Spinal cord (tissue), 10 donors: ENCODE data around the gene INHBA. TPM values are rescaled to one million over a fixed set of nuclear protein-coding genes. Genes with fewer than 3 reads are reported as not detected.

Experiments used
- DNase-seq, 6 donors: peaks; one replicate each; pipeline versions ENCODE4 v3.0.0 to v3.0.0-alpha.2; 2013 to 2015; ENCODE audit warnings: low spot score in 6 of 6, low read depth in 4 of 6
- H3K27ac ChIP-seq: one replicate; pipeline ENCODE4 v1.5.1; 2013; ENCODE audit warnings: low read depth, low read length, control low read depth
- H3K27me3 ChIP-seq: one replicate; pipeline ENCODE4 v1.6.1; 2013; ENCODE audit warnings: low read length; ENCODE audit not compliant: control insufficient read depth, insufficient read depth
- H3K36me3 ChIP-seq: one replicate; pipeline ENCODE4 v1.6.1; 2013; ENCODE audit warnings: low read length; ENCODE audit not compliant: control insufficient read depth, insufficient read depth
- H3K4me1 ChIP-seq: one replicate; pipeline ENCODE4 v1.6.1; 2013; ENCODE audit warnings: low read length; ENCODE audit not compliant: control insufficient read depth, insufficient read depth
- H3K4me3 ChIP-seq: one replicate; pipeline ENCODE4 v1.5.1; 2013; ENCODE audit warnings: low read depth, low read length, control low read depth
- H3K9me3 ChIP-seq: one replicate; pipeline ENCODE4 v1.6.1; 2013; ENCODE audit warnings: low read length; ENCODE audit not compliant: control insufficient read depth, insufficient read depth
- WGBS: methylation state at CpG from one replicate; pipeline ENCODE4 v1.1.5; 2013; ENCODE audit warnings: missing lambda C conversion rate; ENCODE audit not compliant: insufficient coverage; 5-methylcytosine and 5-hydroxymethylcytosine counted together
- polyA plus RNA-seq, 2 donors: library from polyadenylated mRNA; unstranded; fragments of 120-200 nt; gene quantifications; one replicate each; pipeline ENCODE4 v1.2.1, GENCODE V29; 2013; ENCODE audit not compliant: insufficient read length in 2 of 2
- total RNA-seq, 2 donors: library from RNA; depleted of rRNA in 1 of 2; stranded (reverse); fragments of 120-200 nt in 1 of 2; fragments of >200 nt in 1 of 2; gene quantifications; one replicate each; pipeline versions ENCODE4 v1.2.3 to v1.2.4, GENCODE V29; 2013 to 2014
- donor health status: healthy.

Gene INHBA
- total and polyA plus RNA-seq, 4 donors, result 2.6 to 8.3 (median 3.4) TPM

DNA sequence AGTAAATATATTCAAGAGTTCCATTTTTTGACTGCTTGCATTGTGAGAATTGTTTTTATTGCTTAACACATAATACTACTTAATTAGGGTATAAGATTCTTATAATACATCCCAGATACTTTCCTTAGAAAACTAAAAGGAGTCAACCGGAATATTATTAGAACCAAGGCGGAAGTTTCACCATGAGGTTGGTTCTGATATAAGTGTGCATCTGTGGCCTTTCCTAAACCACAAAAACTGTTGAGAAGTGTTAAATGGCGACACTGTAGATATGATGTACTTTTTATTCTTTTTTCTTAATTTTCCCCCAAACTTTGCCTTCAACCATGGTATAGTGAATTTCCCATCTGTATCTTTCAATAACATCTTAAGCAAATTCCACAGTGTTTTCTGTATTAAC lies 32.3 kb upstream of the INHBA start:
- DNase-seq, result no peak
- H3K27me3 ChIP-seq, result no peaks in the 10 kb centered on the region
- H3K27ac ChIP-seq, result no peak overlapping the region
- no peaks in the 10 kb centered on the region for H3K9me3 ChIP-seq
- no peaks in the 10 kb centered on the region for H3K4me1 ChIP-seq
- H3K36me3 ChIP-seq, result no peaks in the 10 kb centered on the region
- H3K4me3 ChIP-seq, result no peak overlapping the region
- no CpG with 5 or more reads among the region's 3 CpGs for WGBS

GRCh38 chr7:41732843-41733306 lies 30.0 kb upstream of the INHBA start:
- WGBS, result 72% methylated on average over 6 of the region's 7 CpGs
- H3K9me3 ChIP-seq, result no peaks in the 10 kb centered on the region
- no peak overlapping the region for H3K4me3 ChIP-seq
- H3K36me3 ChIP-seq, result no peaks in the 10 kb centered on the region
- H3K27ac ChIP-seq, result no peak overlapping the region
- DNase-seq, result no peak
- H3K27me3 ChIP-seq, result no peaks in the 10 kb centered on the region
- H3K4me1 ChIP-seq, result no peaks in the 10 kb centered on the region

GRCh38 chr7:41732436-41732785 lies 29.5 kb upstream of the INHBA start:
- no peak for DNase-seq

DNA sequence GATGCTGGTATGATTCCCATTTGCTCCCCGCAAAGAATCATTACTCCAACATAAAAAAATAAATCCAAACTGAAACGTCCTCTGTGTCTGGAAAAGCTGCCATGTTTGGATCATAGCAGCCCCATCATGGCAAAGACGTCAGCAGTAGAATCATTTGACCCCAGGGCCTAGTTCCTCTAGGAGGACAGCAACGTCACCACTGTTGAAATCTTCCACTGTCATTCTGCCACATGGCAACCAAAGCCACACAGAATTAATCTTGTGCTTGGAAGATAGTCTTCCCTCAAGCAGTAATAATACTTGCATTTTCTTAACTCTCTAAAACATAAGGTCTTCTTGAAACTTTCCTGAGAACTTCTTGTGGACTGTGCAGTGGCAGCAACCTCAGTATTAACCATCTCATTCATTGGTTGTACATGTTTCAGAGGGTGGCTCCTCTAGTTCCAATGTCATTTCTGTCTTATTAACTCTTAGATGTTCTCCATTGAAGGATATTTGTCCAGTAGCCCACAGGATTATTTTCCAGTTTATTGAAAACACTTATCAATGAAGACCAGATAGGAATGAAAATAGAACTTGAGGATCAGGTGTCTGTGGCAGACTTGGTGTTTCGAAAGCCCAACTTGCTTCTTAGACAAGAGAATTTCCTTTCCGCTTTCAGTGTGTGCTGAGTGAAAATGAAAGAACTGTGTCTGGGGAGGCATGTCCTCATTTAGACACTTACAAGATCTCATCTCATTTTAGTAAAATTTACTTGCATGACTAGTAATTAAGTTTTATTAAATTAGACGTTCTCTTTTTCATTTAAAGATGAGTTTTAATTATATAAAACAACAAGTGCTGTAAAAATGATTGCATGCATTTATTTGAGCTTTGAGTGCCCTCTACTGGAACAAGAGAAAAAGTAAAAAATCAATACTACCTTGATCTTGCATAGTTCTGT lies 28.9 kb upstream of the INHBA start:
- Histone ChIP-seq H3K27me3 (peaks cover 3% of the 10 kb centered on the region), H3K27ac (no peak overlapping the region), H3K36me3 (no peaks in the 10 kb centered on the region), H3K9me3 (no peaks in the 10 kb centered on the region), H3K4me1 (no peaks in the 10 kb centered on the region), H3K4me3 (no peak overlapping the region)
- 84% methylated on average over 4 of the region's 7 CpGs for WGBS
- DNase-seq, result peak; percentile 13 to 88 (median 23)

More at GRCh38 chr7:41732436-41732785, 29.5 kb upstream of the INHBA start:
- no peak overlapping the region for H3K4me3 ChIP-seq
- H3K4me1 ChIP-seq, result no peaks in the 10 kb centered on the region
- no peaks in the 10 kb centered on the region for H3K9me3 ChIP-seq
- no peak overlapping the region for H3K27ac ChIP-seq
- no CpG with 5 or more reads among the region's 3 CpGs for WGBS
- no peaks in the 10 kb centered on the region for H3K36me3 ChIP-seq
- no peaks in the 10 kb centered on the region for H3K27me3 ChIP-seq

DNA sequence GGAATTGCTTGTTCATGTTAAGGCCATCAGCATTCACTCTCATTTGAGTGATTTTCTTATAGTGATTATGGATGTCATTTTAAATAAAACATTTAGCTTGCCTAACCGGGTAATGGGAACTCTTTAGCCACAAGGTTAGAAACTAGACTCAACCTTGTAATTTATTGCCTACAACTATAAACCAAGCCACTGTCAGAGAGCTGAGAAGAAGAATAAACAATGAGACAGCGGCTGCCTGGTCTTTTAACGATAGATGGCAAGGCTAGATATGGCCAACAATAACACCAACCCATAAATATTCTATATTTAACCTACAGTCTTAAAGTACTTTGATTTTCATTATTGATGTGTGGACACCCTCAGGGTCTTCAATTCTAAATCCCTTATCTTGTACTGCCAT lies 27.8 kb upstream of the INHBA start:
- WGBS, result no CpG with 5 or more reads among the region's 3 CpGs
- no peaks in the 10 kb centered on the region for H3K36me3 ChIP-seq
- DNase-seq, result no peak
- H3K27me3 ChIP-seq, result peaks cover 3% of the 10 kb centered on the region
- no peak overlapping the region for H3K27ac ChIP-seq
- H3K4me3 ChIP-seq, result no peak overlapping the region
- no peaks in the 10 kb centered on the region for H3K4me1 ChIP-seq
- H3K9me3 ChIP-seq, result no peaks in the 10 kb centered on the region

DNA sequence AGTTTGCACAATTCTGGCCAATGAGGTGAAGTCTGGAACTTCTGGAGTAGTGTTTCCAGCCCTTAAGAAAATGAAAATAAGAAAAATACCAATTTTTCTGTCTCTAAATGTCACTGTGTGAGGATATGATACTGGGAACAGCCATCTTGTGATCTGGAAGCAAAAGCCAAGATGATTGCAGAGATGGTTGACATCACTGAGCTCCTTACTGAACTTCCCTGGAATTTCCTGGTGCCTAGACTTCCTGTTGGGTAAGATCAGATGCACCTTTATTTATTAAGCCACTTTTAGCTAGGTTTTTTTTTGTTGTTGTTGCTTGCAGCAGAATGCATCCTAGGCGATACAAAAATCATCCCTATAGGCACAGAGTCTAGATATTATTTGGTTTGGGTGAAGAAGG lies 27.3 kb upstream of the INHBA start:
- no peak for DNase-seq
- Histone ChIP-seq H3K27ac (no peak overlapping the region), H3K9me3 (no peaks in the 10 kb centered on the region), H3K4me1 (no peaks in the 10 kb centered on the region), H3K4me3 (no peak overlapping the region), H3K36me3 (no peaks in the 10 kb centered on the region), H3K27me3 (peaks cover 3% of the 10 kb centered on the region)
- no CpG with 5 or more reads among the region's 1 CpG for WGBS

GRCh38 chr7:41729059-41729458 lies 26.2 kb upstream of the INHBA start:
- Histone ChIP-seq H3K27ac (no peak overlapping the region), H3K9me3 (no peaks in the 10 kb centered on the region), H3K4me1 (no peaks in the 10 kb centered on the region), H3K27me3 (peaks cover 3% of the 10 kb centered on the region), H3K36me3 (no peaks in the 10 kb centered on the region), H3K4me3 (no peak overlapping the region)
- WGBS, result 89% methylated on average over 3 of the region's 4 CpGs
- DNase-seq, result no peak

DNA sequence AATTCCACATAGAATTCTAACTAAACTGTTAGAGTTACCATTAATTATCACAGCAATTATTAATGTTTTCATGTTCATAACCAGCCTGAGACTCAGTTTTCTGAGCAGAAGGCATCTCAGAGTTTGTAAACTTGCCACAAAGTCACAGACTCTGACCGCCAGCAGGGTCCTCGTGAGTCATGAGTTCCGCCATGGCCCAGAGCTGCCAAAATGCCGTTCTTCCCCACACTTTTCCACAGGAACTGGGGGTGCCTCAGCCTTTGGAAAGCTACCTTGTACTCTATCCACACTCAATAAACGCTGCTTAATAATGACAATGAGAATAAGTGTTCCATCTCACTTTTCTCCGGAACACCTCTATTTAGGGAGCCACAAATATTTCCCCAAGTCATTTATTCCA lies 22.1 kb upstream of the INHBA start:
- H3K4me3 ChIP-seq, result no peak overlapping the region
- H3K9me3 ChIP-seq, result no peaks in the 10 kb centered on the region
- H3K27me3 ChIP-seq, result peaks cover 3% of the 10 kb centered on the region
- no peak for DNase-seq
- 96% methylated on average over 6 of the region's 6 CpGs for WGBS
- no peaks in the 10 kb centered on the region for H3K4me1 ChIP-seq
- no peaks in the 10 kb centered on the region for H3K36me3 ChIP-seq
- no peak overlapping the region for H3K27ac ChIP-seq

DNA sequence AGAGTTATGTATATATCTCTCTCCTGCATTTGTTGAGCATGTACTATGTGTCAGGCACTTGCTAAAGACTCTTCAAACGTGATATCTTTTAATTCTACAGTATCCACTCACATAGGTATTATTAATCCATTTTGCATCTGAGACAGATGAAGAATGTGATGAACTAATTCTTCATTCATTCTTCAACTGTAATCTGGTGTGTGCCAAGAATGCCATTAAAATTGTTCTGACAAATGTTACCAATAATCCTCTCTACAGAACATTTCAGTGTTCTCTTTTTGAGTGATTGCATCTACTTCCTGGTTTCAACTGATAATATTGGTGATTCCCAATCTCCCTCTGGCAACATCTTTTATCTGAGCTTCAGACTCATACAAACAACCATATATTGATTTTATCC lies 18.0 kb upstream of the INHBA start:
- Histone ChIP-seq H3K27ac (no peak overlapping the region), H3K4me1 (no peaks in the 10 kb centered on the region), H3K27me3 (no peaks in the 10 kb centered on the region), H3K4me3 (no peak overlapping the region), H3K36me3 (no peaks in the 10 kb centered on the region), H3K9me3 (no peaks in the 10 kb centered on the region)
- DNase-seq, result no peak
- no CpG with 5 or more reads among the region's 1 CpG for WGBS

DNA sequence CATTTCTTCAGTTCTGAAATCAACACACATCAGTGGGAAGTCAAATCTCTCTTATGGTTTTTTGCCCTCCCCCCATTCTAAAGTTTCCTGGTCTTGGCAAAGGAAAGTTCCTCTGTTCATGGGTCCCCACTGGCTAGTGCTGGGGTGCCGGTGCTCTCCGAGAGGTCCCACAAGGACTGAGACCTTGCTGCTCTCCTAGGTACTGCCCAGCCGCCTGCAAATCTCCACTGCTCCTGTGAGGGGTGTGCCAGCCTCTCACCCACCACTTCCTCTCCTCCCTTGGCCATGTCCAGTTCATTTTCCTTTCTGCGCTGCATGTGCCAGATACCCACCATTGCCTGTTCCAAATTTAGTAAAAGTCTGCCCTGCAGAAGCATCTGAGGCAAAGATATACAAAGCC lies 17.2 kb upstream of the INHBA start:
- Histone ChIP-seq H3K4me3 (no peak overlapping the region), H3K27me3 (no peaks in the 10 kb centered on the region), H3K27ac (no peak overlapping the region), H3K4me1 (no peaks in the 10 kb centered on the region), H3K9me3 (no peaks in the 10 kb centered on the region), H3K36me3 (no peaks in the 10 kb centered on the region)
- DNase-seq, result no peak
- 79% methylated on average over 4 of the region's 4 CpGs for WGBS
